H1 (cell line): ENCODE measurements around the gene DNAJB5. TPM values are rescaled to one million over a fixed set of nuclear protein-coding genes. Genes with fewer than 3 reads are reported as not detected.

ENCODE experiments used
- CTCF ChIA-PET: fragments of 300-600 bp; sonication (Branson Sonifier 250); formaldehyde crosslinking; loops from one replicate; lab custom pipeline; 2021; ENCODE audit not compliant: partially characterized antibody; lab: Charles Lee
- POLR2A ChIA-PET: fragments of 300-600 bp; sonication (Branson Sonifier 250); formaldehyde crosslinking; loops from one replicate; lab custom pipeline; 2021; ENCODE audit warnings: inconsistent platforms; ENCODE audit not compliant: partially characterized antibody; lab: Charles Lee
- DNase-seq, 2 experiments: peaks; one replicate each; pipeline versions ENCODE4 v3.0.0 to v3.0.0-alpha.2; 2010 to 2022; ENCODE audit warnings: low spot score in 2 of 2, low read depth in 1 of 2, mixed read lengths in 1 of 2
- FAIRE-seq: peaks from 2 replicates; lab custom pipeline; 2011; peaks lifted over from hg19 to GRCh38; lab: Jason Lieb, UNC
- H2AFZ ChIP-seq: 2 replicates; pipeline ENCODE4 v1.8.1; 2012; ENCODE audit warnings: low read length, inconsistent platforms
- H2AK5ac ChIP-seq: 2 replicates; pipeline ENCODE4 v1.6.1; 2013; ENCODE audit warnings: low read depth, low read length
- H2BK120ac ChIP-seq: replicated peaks from 2 replicates; pipeline ENCODE3; 2013; ENCODE audit warnings: low read depth, low read length, inconsistent platforms
- H2BK12ac ChIP-seq: 2 replicates; pipeline ENCODE4 v1.6.1; 2013; ENCODE audit warnings: low read depth, low read length
- H2BK15ac ChIP-seq: 2 replicates; pipeline ENCODE4 v1.6.1; 2013; ENCODE audit warnings: low read length
- H2BK20ac ChIP-seq: 2 replicates; pipeline ENCODE4 v1.6.1; 2013; ENCODE audit warnings: low read length
- H2BK5ac ChIP-seq: 2 replicates; pipeline ENCODE4 v1.6.1; 2013; ENCODE audit warnings: low read depth, low read length
- H3K14ac ChIP-seq: 2 replicates; pipeline ENCODE4 v1.6.1; 2013; ENCODE audit warnings: inconsistent platforms; ENCODE audit not compliant: insufficient read length
- H3K18ac ChIP-seq: 2 replicates; pipeline ENCODE4 v1.6.1; 2013; ENCODE audit warnings: low read length; ENCODE audit errors: extremely low read depth
- H3K23ac ChIP-seq: 2 replicates; pipeline ENCODE4 v1.6.1; 2013; ENCODE audit warnings: inconsistent platforms; ENCODE audit not compliant: insufficient read length
- H3K23me2 ChIP-seq: 2 replicates; pipeline ENCODE4 v1.6.1; 2013; ENCODE audit warnings: low read depth, low read length
- H3K27ac ChIP-seq: 2 replicates; pipeline ENCODE4 v1.6.1; 2011; ENCODE audit warnings: low read depth, low read length, inconsistent platforms
- H3K27me3 ChIP-seq, 4 experiments: replicated peaks in 1 of 4; 1 replicate in 1 of 4; 2 replicates in 3 of 4; pipeline versions ENCODE4 v1.6.1 to v1.8.1; 2011 to 2013; ENCODE audit warnings: low read length in 3 of 4, mild to moderate bottlenecking in 3 of 4, inconsistent platforms in 2 of 4, mixed read lengths in 2 of 4, moderate library complexity in 1 of 4; ENCODE audit not compliant: control insufficient read depth in 3 of 4, insufficient read depth in 3 of 4; ENCODE audit errors: extremely low read depth in 1 of 4
- H3K36me3 ChIP-seq, 4 experiments: 2 replicates each; pipeline versions ENCODE4 v1.6.1 to v1.8.1; 2011 to 2013; ENCODE audit warnings: mild to moderate bottlenecking in 4 of 4, low read length in 3 of 4, moderate library complexity in 2 of 4, control low read depth in 1 of 4, inconsistent platforms in 1 of 4; ENCODE audit not compliant: insufficient read depth in 4 of 4, control insufficient read depth in 2 of 4
- H3K4ac ChIP-seq: replicated peaks from 2 replicates; pipeline ENCODE3; 2013; ENCODE audit warnings: low read length, low read depth, mixed read lengths, inconsistent platforms; ENCODE audit not compliant: insufficient read length
- H3K4me1 ChIP-seq, 4 experiments: replicated peaks in 1 of 4; 1 replicate in 1 of 4; 2 replicates in 3 of 4; pipeline versions ENCODE4 v1.6.1 to v1.8.1; 2011 to 2013; ENCODE audit warnings: low read length in 3 of 4, inconsistent platforms in 2 of 4, mixed read lengths in 1 of 4; ENCODE audit not compliant: insufficient read depth in 4 of 4, control insufficient read depth in 3 of 4
- H3K4me2 ChIP-seq, 2 experiments: 2 replicates each; pipeline versions ENCODE4 v1.6.1 to v1.8.1; 2011 to 2013; ENCODE audit warnings: low read depth in 2 of 2, low read length in 2 of 2, control low read depth in 1 of 2, inconsistent platforms in 1 of 2, mild to moderate bottlenecking in 1 of 2; ENCODE audit not compliant: insufficient read depth in 1 of 2
- H3K4me3 ChIP-seq, 4 experiments: fragments of 200-600, 300-600 bp in 1 of 4; sonication (generic), shearing (Covaris generic), sonication (Bioruptor Twin) in 1 of 4; 2 replicates each; pipeline versions ENCODE4 v1.5.1 to v1.8.1; 2011 to 2016; ENCODE audit warnings: low read length in 4 of 4, low read depth in 3 of 4, control low read depth in 2 of 4, inconsistent platforms in 2 of 4, mild to moderate bottlenecking in 2 of 4, mixed read lengths in 1 of 4, moderate library complexity in 1 of 4; ENCODE audit not compliant: insufficient read depth in 2 of 4; ENCODE audit errors: extremely low read depth in 1 of 4
- H3K56ac ChIP-seq: replicated peaks from 2 replicates; pipeline ENCODE3; 2013; ENCODE audit warnings: low read depth, mild to moderate bottlenecking, mixed read lengths, low read length, inconsistent platforms; ENCODE audit not compliant: insufficient read length
- H3K79me1 ChIP-seq: 2 replicates; pipeline ENCODE4 v1.6.1; 2013; ENCODE audit warnings: low read depth, low read length, control low read depth
- H3K79me2 ChIP-seq, 2 experiments: 2 replicates each; pipeline versions ENCODE4 v1.6.1 to v1.8.1; 2012 to 2013; ENCODE audit warnings: low read length in 2 of 2, mild to moderate bottlenecking in 2 of 2, inconsistent platforms in 1 of 2; ENCODE audit not compliant: insufficient read depth in 2 of 2, control insufficient read depth in 1 of 2
- H3K9ac ChIP-seq, 4 experiments: replicated peaks in 1 of 4; 1 replicate in 1 of 4; 2 replicates in 3 of 4; pipeline versions ENCODE4 v1.6.1 to v1.8.1; 2011 to 2013; ENCODE audit warnings: low read depth in 3 of 4, low read length in 3 of 4, control low read depth in 2 of 4, mild to moderate bottlenecking in 2 of 4, moderate library complexity in 2 of 4, inconsistent platforms in 1 of 4; ENCODE audit errors: extremely low read depth in 1 of 4
- H3K9me3 ChIP-seq, 2 experiments: 2 replicates each; pipeline versions ENCODE4 v1.6.1 to v1.8.1; 2012 to 2013; ENCODE audit warnings: mild to moderate bottlenecking in 2 of 2, moderate library complexity in 2 of 2, control low read depth in 1 of 2, inconsistent platforms in 1 of 2, low read depth in 1 of 2, low read length in 1 of 2, mixed read lengths in 1 of 2; ENCODE audit not compliant: insufficient read depth in 2 of 2
- H4K20me1 ChIP-seq, 2 experiments: replicated peaks in 1 of 2; 2 replicates each; pipeline versions ENCODE3 to v1.8.1; 2011 to 2013; ENCODE audit warnings: inconsistent platforms in 2 of 2, low read length in 2 of 2, mild to moderate bottlenecking in 1 of 2; ENCODE audit not compliant: insufficient read depth in 2 of 2, control insufficient read depth in 1 of 2
- H4K5ac ChIP-seq: 2 replicates; pipeline ENCODE4 v1.6.1; 2013; ENCODE audit warnings: low read length, low read depth, mixed read lengths, inconsistent platforms; ENCODE audit not compliant: insufficient read length
- H4K8ac ChIP-seq: 2 replicates; pipeline ENCODE4 v1.8.0; 2013; ENCODE audit warnings: mild to moderate bottlenecking, moderate library complexity, low read length, inconsistent platforms; ENCODE audit not compliant: insufficient read depth; ENCODE audit errors: extremely low read depth
- H4K91ac ChIP-seq: replicated peaks from 2 replicates; pipeline ENCODE3; 2013; ENCODE audit warnings: low read length, mixed read lengths, inconsistent platforms; ENCODE audit not compliant: insufficient read length
- ASH2L ChIP-seq: fragments of 200-600, 300-600 bp; sonication (generic); IDR thresholded peaks from one replicate; pipeline ENCODE4 v1.7.1; 2017; ENCODE audit warnings: low read length
- CEBPB ChIP-seq: IDR thresholded peaks from 2 replicates; pipeline ENCODE4 v1.6.1; 2012; ENCODE audit warnings: low read depth, low read length
- CREB1 ChIP-seq: IDR thresholded peaks from 2 replicates; pipeline ENCODE4 v1.6.1; 2012; ENCODE audit warnings: inconsistent platforms
- E2F6 ChIP-seq: IDR thresholded peaks from 2 replicates; pipeline ENCODE4 v1.6.1; 2012; ENCODE audit warnings: inconsistent platforms
- EP300 ChIP-seq, 2 experiments: IDR thresholded peaks; 1 replicate in 1 of 2; 2 replicates in 1 of 2; pipeline ENCODE4 v1.6.1; 2011 to 2012; ENCODE audit warnings: low read depth in 2 of 2, low read length in 2 of 2, mild to moderate bottlenecking in 2 of 2, borderline replicate concordance in 1 of 2, inconsistent platforms in 1 of 2, moderate library complexity in 1 of 2
- HDAC6 ChIP-seq: IDR thresholded peaks from one replicate; pipeline ENCODE4 v1.7.1; 2012; ENCODE audit warnings: low read depth, mild to moderate bottlenecking, inconsistent platforms, low read length, moderate library complexity
- JUN ChIP-seq: IDR thresholded peaks from 2 replicates; pipeline ENCODE4 v1.6.1; 2011; ENCODE audit warnings: low read depth, mild to moderate bottlenecking, improper control_type of control experiment, low read length
- KDM4A ChIP-seq: IDR thresholded peaks from one replicate; pipeline ENCODE4 v1.7.1; 2012; ENCODE audit warnings: low read depth, mild to moderate bottlenecking, moderate library complexity, low read length, inconsistent platforms; ENCODE audit not compliant: severe bottlenecking
- POLR2AphosphoS5 ChIP-seq: IDR thresholded peaks from 2 replicates; pipeline ENCODE4 v1.6.1; 2011; ENCODE audit warnings: low read depth, low read length
- RXRA ChIP-seq: IDR thresholded peaks from 2 replicates; pipeline ENCODE4 v1.6.1; 2011; ENCODE audit warnings: low read depth, mild to moderate bottlenecking, low read length, moderate library complexity; ENCODE audit not compliant: insufficient read depth
- SP2 ChIP-seq: IDR thresholded peaks from 2 replicates; pipeline ENCODE4 v1.6.1; 2012; ENCODE audit warnings: mild to moderate bottlenecking, low read length, inconsistent platforms
- TAF7 ChIP-seq: optimal IDR thresholded peaks from 2 replicates; pipeline ENCODE3; 2011; ENCODE audit warnings: low read depth, mild to moderate bottlenecking, inconsistent platforms, low read length, moderate library complexity, borderline replicate concordance
- TBP ChIP-seq: IDR thresholded peaks from 2 replicates; pipeline ENCODE4 v1.6.1; 2011; ENCODE audit warnings: low read depth, low read length, improper control_type of control experiment
- TCF12 ChIP-seq: IDR thresholded peaks from 2 replicates; pipeline ENCODE4 v1.6.1; 2011; ENCODE audit warnings: low read depth, mild to moderate bottlenecking, low read length
- YY1 ChIP-seq: IDR thresholded peaks from 2 replicates; pipeline ENCODE4 v1.6.1; 2011; ENCODE audit warnings: low read depth, mild to moderate bottlenecking, low read length
- WGBS, 2 experiments: shearing (Covaris generic) in 1 of 2; methylation state at CpG; one replicate each; pipeline versions ENCODE4 v1.1.6 to v1.1.7; 2013 to 2015; ENCODE audit warnings: low lambda C conversion rate in 2 of 2, mixed read lengths in 2 of 2, inconsistent platforms in 1 of 2, low coverage in 1 of 2, missing lambda C conversion rate in 1 of 2; ENCODE audit not compliant: insufficient replicate concordance in 2 of 2, insufficient coverage in 1 of 2, insufficient read length in 1 of 2; ENCODE audit errors: extremely low coverage in 1 of 2, missing lambda C conversion rate in 1 of 2; 5-methylcytosine and 5-hydroxymethylcytosine counted together
- polyA plus RNA-seq, 7 experiments: library from polyadenylated mRNA; depleted of rRNA in 3 of 7; stranded (reverse) in 5 of 7; unstranded in 2 of 7; fragments of >200 nt in 5 of 7; fragments of 200-250 nt in 2 of 7; gene quantifications; 1 replicate in 5 of 7; 2 replicates in 1 of 7; 4 replicates in 1 of 7; pipeline versions ENCODE4 v1.2.1 to v1.2.3, GENCODE V29; 2011 to 2013; ENCODE audit warnings: missing spikeins in 2 of 7, mixed read lengths in 2 of 7
- total RNA-seq: library from RNA; stranded (reverse); fragmentation: NEBNext Ultra II Directional; extraction: Animal tissue kit (Norgen Biotek cat#: 25700); gene quantifications from 2 replicates; pipeline ENCODE4 v1.2.1, GENCODE V29; 2021

Gene DNAJB5
- total and polyA plus RNA-seq, 2 of the 8 experiments (the other 6 are each of a cell fraction or from before 2014, with no cell fraction given), result 25.0 to 34.1 TPM

GRCh38 chr9:35014517-35014916 is 25.0 kb downstream of the DNAJB5 start:
- H3K4me2 ChIP-seq, result no peak overlapping the region
- no peak overlapping the region for H2BK15ac ChIP-seq
- 82% methylated on average over 2 of the region's 2 CpGs; no CpG with 5 or more reads in 1 of the 2 experiments for WGBS, 2 experiments
- H3K23me2 ChIP-seq, result no peaks in the 10 kb centered on the region
- no peaks in the 10 kb centered on the region for H3K27me3 ChIP-seq
- H4K8ac ChIP-seq, result no peak overlapping the region
- no peak overlapping the region for H2BK20ac ChIP-seq
- no peaks in the 10 kb centered on the region for H3K79me1 ChIP-seq
- no peak overlapping the region for H3K56ac ChIP-seq
- no peak overlapping the region for H2BK120ac ChIP-seq
- DNase-seq (no peak), FAIRE-seq (no peak)
- H3K9me3 ChIP-seq, result peaks cover 17 to 18% of the 10 kb centered on the region in 2 experiments
- no peak overlapping the region for H3K4me3 ChIP-seq
- no peak overlapping the region for H2AK5ac ChIP-seq
- H4K20me1 ChIP-seq, result no peaks in the 10 kb centered on the region
- 0 out of 7 replicates have a peak, but pooled peaks cover 0 to 2% (median 0%) of the 10 kb centered on the region in 4 experiments for H3K4me1 ChIP-seq
- H3K23ac ChIP-seq, result no peak overlapping the region
- H2BK12ac ChIP-seq, result no peak overlapping the region
- H2AFZ ChIP-seq, result no peak overlapping the region
- no peak overlapping the region for H4K91ac ChIP-seq
- H2BK5ac ChIP-seq, result no peak overlapping the region
- no peak overlapping the region for H3K4ac ChIP-seq
- H3K14ac ChIP-seq, result no peak overlapping the region
- no peaks in the 10 kb centered on the region for H3K79me2 ChIP-seq
- POLR2A ChIA-PET, result no interaction called here
- H3K27ac ChIP-seq, result no peak overlapping the region
- H3K18ac ChIP-seq, result no peak overlapping the region
- no peak overlapping the region for H4K5ac ChIP-seq
- H3K9ac ChIP-seq, result no peak overlapping the region
- H3K36me3 ChIP-seq, result peaks cover 0 to 4% (median 0%) of the 10 kb centered on the region in 4 experiments; a peak in 1 of 8 replicates
- CTCF ChIA-PET, result interaction anchor here (0.6 to 1.5 kb wide), 4 partner anchors 12 to 1636 kb away, joined by 3 to 4 read pairs (median 3); no protein-coding TSS in a partner anchor
- TF ChIP-seq EP300 (IDR thresholded peaks at IDR 0.05; ENCODE audit: borderline replicate concordance in 1 of 2, low read depth in 2 of 2, low read length in 2 of 2), result no peak
- TF ChIP-seq TCF12, result no peak
- TF ChIP-seq YY1, result no peak
- no peak for TF ChIP-seq TAF7
- TF ChIP-seq CREB1, result no peak
- no peak for TF ChIP-seq TBP
- no peak for TF ChIP-seq ASH2L
- TF ChIP-seq HDAC6, result no peak
- TF ChIP-seq RXRA, result no peak
- TF ChIP-seq E2F6, result no peak
- TF ChIP-seq SP2, result no peak
- no peak for TF ChIP-seq POLR2AphosphoS5
- no peak for TF ChIP-seq CEBPB
- no peak for TF ChIP-seq JUN
- TF ChIP-seq KDM4A, result no peak
